Sigmoid colon (tissue), 7 donors: ENCODE results near the gene PLPPR2. TPM values are rescaled to one million over a fixed set of nuclear protein-coding genes. Genes with fewer than 3 reads are reported as not detected.
A peak's percentile ranks its signal among the peaks of the same experiment; 100 is the strongest.

Experiments used
- DNase-seq: peaks from one replicate; pipeline ENCODE4 v3.0.0-alpha.2; 2019
- H3K27ac ChIP-seq, 4 donors: fragments of 200-600 bp; sonication (generic); one replicate each; pipeline ENCODE4 v1.5.1; 2016 to 2019; ENCODE audit warnings: mild to moderate bottlenecking in 1 of 4
- H3K27me3 ChIP-seq, 3 donors: fragments of 200-600 bp; sonication (generic); one replicate each; pipeline ENCODE4 v1.5.1; 2019; ENCODE audit warnings: mild to moderate bottlenecking in 1 of 3
- H3K36me3 ChIP-seq, 4 donors: fragments of 200-600 bp; sonication (generic); one replicate each; pipeline ENCODE4 v1.5.1; 2016 to 2019
- H3K4me1 ChIP-seq, 4 donors: fragments of 200-600 bp; sonication (generic); one replicate each; pipeline ENCODE4 v1.5.1; 2017 to 2019
- H3K4me3 ChIP-seq, 4 donors: fragments of 200-600 bp; sonication (generic); one replicate each; pipeline ENCODE4 v1.5.1; 2017 to 2019; ENCODE audit warnings: mild to moderate bottlenecking in 2 of 4, moderate library complexity in 1 of 4
- H3K9me3 ChIP-seq, 4 donors: fragments of 200-600 bp in 3 of 4; sonication (generic) in 3 of 4; one replicate each; pipeline versions ENCODE4 v1.5.1 to v1.6.1; 2013 to 2019
- EP300 ChIP-seq, 4 donors: sonication (generic); formaldehyde crosslinking; IDR thresholded peaks; one replicate each; pipeline ENCODE4 v1.6.1; 2017; ENCODE audit warnings: antibody characterized with exemption in 4 of 4
- POLR2A ChIP-seq, 2 donors: fragments of 450-650 bp; IDR thresholded peaks; one replicate each; pipeline ENCODE4 v1.6.1; 2016; ENCODE audit warnings: antibody characterized with exemption in 2 of 2, mild to moderate bottlenecking in 2 of 2, moderate library complexity in 2 of 2
- POLR2AphosphoS5 ChIP-seq, 4 donors: sonication (generic); formaldehyde crosslinking; IDR thresholded peaks; one replicate each; pipeline ENCODE4 v1.6.1; 2017; ENCODE audit warnings: antibody characterized with exemption in 4 of 4
- WGBS, 2 donors: extraction: QIAGEN DNeasy Blood & Tissue Kit; methylation state at CpG; one replicate each; pipeline ENCODE4 v1.1.7; 2013; 5-methylcytosine and 5-hydroxymethylcytosine counted together
- intact Hi-C: fragments of 100-400 bp; cut with DNase I; formaldehyde crosslinking; loops from one replicate; pipeline ENCODE4 v1.15.1; 2023
- polyA plus RNA-seq, 3 donors: library from polyadenylated mRNA; stranded (reverse); fragments of 200-250 nt; gene quantifications; one replicate each; pipeline ENCODE4 v1.2.3, GENCODE V29; 2013
- total RNA-seq, 4 donors: library from RNA; depleted of rRNA; stranded (reverse); fragments of >200 nt; gene quantifications; one replicate each; pipeline ENCODE4 v1.1.0, GENCODE V29; 2016
- TF ChIP-seq, protein P1 (sequence below), 4 experiments: fragments of 450-650 bp in 3 of 4; fragments of 200-600 bp in 1 of 4; IDR thresholded peaks; one replicate each; pipeline ENCODE4 v1.5.1; 2016 to 2019; ENCODE audit warnings: antibody characterized with exemption in 4 of 4, mild to moderate bottlenecking in 3 of 4, moderate library complexity in 2 of 4
- donor health status: healthy with polysubstance abuse.
- donor health status: Bipolar disorder and iron deficiency.
- donor health status: healthy.

The PLPPR2 gene
- total and polyA plus RNA-seq, 7 donors, result 1.4 to 43.8 (median 13.9) TPM

DNA sequence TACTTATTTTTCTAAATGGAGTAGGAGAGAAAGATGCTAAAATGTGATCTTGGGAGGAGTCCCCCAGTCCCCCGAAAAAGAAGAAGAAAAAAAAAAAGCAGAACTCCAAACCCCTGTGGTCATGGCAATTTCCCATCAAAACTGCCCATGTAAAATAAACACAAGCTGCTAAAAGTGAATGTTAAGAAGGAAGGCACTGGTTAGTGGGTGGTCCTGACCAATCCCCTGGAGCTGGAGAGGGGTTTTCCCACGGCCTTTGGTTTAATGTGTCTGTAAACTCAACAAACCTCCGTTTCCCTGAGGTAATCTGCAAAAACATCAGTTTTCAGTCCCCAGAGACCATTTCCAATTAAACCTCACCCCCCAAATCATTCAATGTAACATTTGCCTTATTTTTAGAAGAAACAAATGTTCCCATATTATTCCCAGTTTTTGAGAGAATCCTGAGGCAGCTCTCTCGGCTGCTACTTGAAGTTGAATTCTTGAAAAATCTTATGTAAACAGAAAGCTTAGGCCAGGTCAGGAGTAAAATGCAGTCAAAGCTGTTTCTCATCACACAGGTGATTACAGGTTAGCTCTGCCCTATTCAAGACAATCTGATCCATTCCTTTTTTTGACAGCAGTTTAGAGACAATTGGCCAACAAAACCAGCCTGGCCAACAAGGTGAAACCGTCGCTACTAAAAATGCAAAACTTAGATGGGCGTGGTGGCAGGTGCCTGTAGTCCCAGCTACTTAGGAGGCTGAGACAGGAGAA is 32.8 kb upstream of the PLPPR2 start:
- no peak for DNase-seq
- TF ChIP-seq POLR2A (IDR thresholded peaks at IDR 0.05), result no peak
- TF ChIP-seq, protein P1, sequence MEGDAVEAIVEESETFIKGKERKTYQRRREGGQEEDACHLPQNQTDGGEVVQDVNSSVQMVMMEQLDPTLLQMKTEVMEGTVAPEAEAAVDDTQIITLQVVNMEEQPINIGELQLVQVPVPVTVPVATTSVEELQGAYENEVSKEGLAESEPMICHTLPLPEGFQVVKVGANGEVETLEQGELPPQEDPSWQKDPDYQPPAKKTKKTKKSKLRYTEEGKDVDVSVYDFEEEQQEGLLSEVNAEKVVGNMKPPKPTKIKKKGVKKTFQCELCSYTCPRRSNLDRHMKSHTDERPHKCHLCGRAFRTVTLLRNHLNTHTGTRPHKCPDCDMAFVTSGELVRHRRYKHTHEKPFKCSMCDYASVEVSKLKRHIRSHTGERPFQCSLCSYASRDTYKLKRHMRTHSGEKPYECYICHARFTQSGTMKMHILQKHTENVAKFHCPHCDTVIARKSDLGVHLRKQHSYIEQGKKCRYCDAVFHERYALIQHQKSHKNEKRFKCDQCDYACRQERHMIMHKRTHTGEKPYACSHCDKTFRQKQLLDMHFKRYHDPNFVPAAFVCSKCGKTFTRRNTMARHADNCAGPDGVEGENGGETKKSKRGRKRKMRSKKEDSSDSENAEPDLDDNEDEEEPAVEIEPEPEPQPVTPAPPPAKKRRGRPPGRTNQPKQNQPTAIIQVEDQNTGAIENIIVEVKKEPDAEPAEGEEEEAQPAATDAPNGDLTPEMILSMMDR (IDR thresholded peaks at IDR 0.05), result no peak
- no peak for TF ChIP-seq EP300 (IDR thresholded peaks at IDR 0.05)
- TF ChIP-seq POLR2AphosphoS5 (IDR thresholded peaks at IDR 0.05), result no peak
- intact Hi-C loops, result no loop called here
- no peaks in the 10 kb centered on the region for H3K9me3 ChIP-seq
- WGBS, 2 donors, result 29 to 47% methylated on average over 7 of the region's 7 CpGs
- peaks cover 0 to 21% (median 8%) of the 10 kb centered on the region in 4 donors for H3K36me3 ChIP-seq
- no peak overlapping the region for H3K27ac ChIP-seq
- H3K4me3 ChIP-seq, result no peak overlapping the region
- no peaks in the 10 kb centered on the region for H3K27me3 ChIP-seq
- peaks cover 0 to 24% (median 18%) of the 10 kb centered on the region in 4 donors for H3K4me1 ChIP-seq

DNA sequence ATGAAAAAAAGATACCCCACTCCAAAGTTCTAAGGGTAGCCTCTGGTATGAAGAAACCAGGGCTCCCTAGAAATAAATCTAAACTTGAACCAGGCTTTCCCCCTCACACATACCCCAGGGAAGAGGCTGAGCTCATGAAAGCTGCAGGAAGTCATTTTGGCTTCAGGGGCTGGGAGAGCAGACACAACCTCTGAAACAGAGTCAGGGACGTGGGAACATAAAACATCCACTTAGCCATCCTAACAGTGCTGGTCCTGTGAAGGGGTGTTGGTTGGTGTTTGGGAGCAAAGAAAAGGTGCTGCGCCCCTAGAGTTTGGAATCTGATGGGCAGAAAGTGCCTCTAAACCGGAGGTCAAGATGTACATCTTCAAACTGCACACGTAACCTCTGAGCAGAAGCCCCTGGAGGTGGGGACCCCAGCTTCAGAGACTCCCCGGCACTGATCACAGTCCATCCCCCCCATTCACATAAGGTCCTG is 31.6 kb upstream of the PLPPR2 start:
- H3K4me1 ChIP-seq, result peaks cover 0 to 24% (median 18%) of the 10 kb centered on the region in 4 donors
- H3K4me3 ChIP-seq, result no peak overlapping the region
- WGBS, 2 donors, result 52 to 70% methylated on average over 5 of the region's 5 CpGs
- no peaks in the 10 kb centered on the region for H3K27me3 ChIP-seq
- intact Hi-C loops, result loop anchor here (2.0 kb wide), 1 partner anchor 15 kb away; the partner anchor contains the start of gene RAB3D
- no peak for TF ChIP-seq POLR2A (IDR thresholded peaks at IDR 0.05)
- TF ChIP-seq EP300 (IDR thresholded peaks at IDR 0.05), result no peak
- H3K36me3 ChIP-seq, result peaks cover 0 to 32% (median 9%) of the 10 kb centered on the region in 4 donors
- H3K27ac ChIP-seq, result peak overlapping the region; percentile 62 to 87 (median 71)
- no peaks in the 10 kb centered on the region for H3K9me3 ChIP-seq
- DNase-seq, result no peak

DNA sequence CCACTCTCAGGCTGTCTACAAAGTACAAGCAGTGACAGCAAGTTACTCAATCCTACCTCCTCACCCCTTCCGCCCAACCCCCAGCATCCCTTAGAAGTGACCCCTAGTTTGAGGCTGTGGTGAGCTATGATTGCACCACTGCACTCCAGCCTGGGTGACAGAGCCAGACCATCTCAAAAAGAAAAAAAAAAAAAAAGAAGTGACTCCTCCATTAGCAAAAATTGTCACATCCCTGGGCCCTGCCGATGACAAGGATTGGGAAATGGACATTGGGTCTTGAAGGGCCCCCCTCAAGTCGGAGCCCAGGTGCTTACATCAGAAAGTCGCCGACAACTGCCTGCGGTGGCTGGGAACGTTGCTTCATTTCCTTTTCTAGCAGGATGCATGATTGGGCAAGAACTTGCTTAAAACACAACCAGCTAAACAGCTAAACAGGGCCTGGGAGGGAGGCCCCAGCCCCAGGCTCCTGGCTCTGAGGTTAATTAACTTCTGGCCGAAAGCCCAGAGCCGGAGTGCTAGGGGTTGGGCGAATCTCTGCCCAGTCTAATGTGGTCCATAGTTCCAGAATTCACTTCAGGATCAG is 31.1 kb upstream of the PLPPR2 start:
- 8 to 10% methylated on average over 10 of the region's 10 CpGs for WGBS, 2 donors
- peak overlapping the region; percentile 62 to 87 (median 71) for H3K27ac ChIP-seq
- TF ChIP-seq EP300 (IDR thresholded peaks at IDR 0.05), result peak in 2 of 4 donors; percentile 1 to 21
- TF ChIP-seq POLR2AphosphoS5 (IDR thresholded peaks at IDR 0.05), result peak; percentile 41 to 56 (median 54)
- no peak for TF ChIP-seq POLR2A (IDR thresholded peaks at IDR 0.05)
- TF ChIP-seq, protein P1 (IDR thresholded peaks at IDR 0.05), result no peak
- peaks cover 0 to 38% (median 9%) of the 10 kb centered on the region in 4 donors for H3K36me3 ChIP-seq
- peaks cover 0 to 24% (median 18%) of the 10 kb centered on the region in 4 donors for H3K4me1 ChIP-seq
- peak; percentile 92 for DNase-seq
- no peaks in the 10 kb centered on the region for H3K9me3 ChIP-seq
- H3K27me3 ChIP-seq, result no peaks in the 10 kb centered on the region
- intact Hi-C loops, result loop anchor here (2.0 kb wide), 1 partner anchor 15 kb away; the partner anchor contains the start of gene RAB3D
- H3K4me3 ChIP-seq, result no peak overlapping the region

DNA sequence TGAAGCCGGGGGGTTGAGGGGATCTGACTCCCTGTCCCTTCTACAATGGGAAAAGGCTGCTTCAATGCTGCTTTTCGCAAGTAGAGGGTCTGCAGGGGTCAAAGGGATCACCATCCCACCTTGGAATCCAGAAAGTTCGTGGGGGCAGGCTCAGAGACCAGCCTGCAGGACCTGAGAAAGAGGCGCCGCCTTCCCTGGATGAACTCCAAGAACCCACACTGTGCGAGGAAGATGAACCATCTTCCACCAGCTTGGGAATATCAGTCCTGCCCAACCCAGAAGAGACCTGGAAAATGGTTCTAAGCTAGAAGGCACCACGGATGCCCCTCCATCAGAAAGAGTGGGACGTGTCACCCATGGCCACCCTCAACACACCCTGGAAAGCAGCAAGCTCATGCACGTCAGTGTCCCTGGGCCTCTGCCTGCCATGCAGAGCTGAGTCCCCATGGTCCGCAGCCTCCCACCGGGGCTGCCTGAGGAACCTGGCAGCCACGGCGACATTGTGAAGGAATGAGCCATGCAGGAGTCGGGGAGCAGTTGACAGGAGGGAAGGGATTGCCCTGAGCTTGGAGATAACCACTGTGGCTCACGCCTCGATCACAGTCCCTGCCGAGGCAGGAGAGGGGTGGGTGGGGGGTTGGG is 30.4 kb upstream of the PLPPR2 start:
- peaks cover 0 to 45% (median 11%) of the 10 kb centered on the region in 4 donors for H3K36me3 ChIP-seq
- intact Hi-C loops, result loop anchor here (2.0 kb wide), 1 partner anchor 14 kb away; the partner anchor contains the start of gene RAB3D
- DNase-seq, result no peak

More for the DNA sequence above, 30.4 kb upstream of the PLPPR2 start:
- Histone ChIP-seq H3K27ac (peak overlapping the region; percentile 62 to 87 (median 71)), H3K27me3 (no peaks in the 10 kb centered on the region), H3K9me3 (no peaks in the 10 kb centered on the region), H3K4me3 (no peak overlapping the region), H3K4me1 (peaks cover 0 to 24% (median 18%) of the 10 kb centered on the region in 4 donors)
- TF ChIP-seq POLR2AphosphoS5 (IDR thresholded peaks at IDR 0.05), result no peak
- TF ChIP-seq EP300 (IDR thresholded peaks at IDR 0.05), result no peak
- TF ChIP-seq, protein P1 (IDR thresholded peaks at IDR 0.05), result no peak
- TF ChIP-seq POLR2A (IDR thresholded peaks at IDR 0.05), result no peak
- 72% methylated on average over 17 of the region's 17 CpGs for WGBS, 2 donors
